Glutamatergic neuron (in vitro differentiated cells): ENCODE results near the gene PHB1. TPM values are rescaled to one million over a fixed set of nuclear protein-coding genes. Genes with fewer than 3 reads are reported as not detected.

Experiments
- DNase-seq: peaks from one replicate; pipeline ENCODE4 v3.0.0; 2022
- H3K27ac Mint-ChIP-seq: one replicate; pipeline ENCODE4 v1.8.0; 2020; ENCODE audit warnings: mild to moderate bottlenecking, mixed read lengths, inconsistent platforms; ENCODE audit not compliant: unreplicated experiment
- H3K27me3 Mint-ChIP-seq: one replicate; pipeline ENCODE4 v1.8.0; 2020; ENCODE audit warnings: mild to moderate bottlenecking, moderate library complexity, mixed read lengths, inconsistent platforms; ENCODE audit not compliant: unreplicated experiment
- H3K36me3 Mint-ChIP-seq: one replicate; pipeline ENCODE4 v1.8.0; 2020; ENCODE audit warnings: mild to moderate bottlenecking, mixed read lengths, inconsistent platforms; ENCODE audit not compliant: unreplicated experiment
- H3K4me1 Mint-ChIP-seq: one replicate; pipeline ENCODE4 v1.8.0; 2020; ENCODE audit warnings: mild to moderate bottlenecking, low read depth, mixed read lengths, inconsistent platforms; ENCODE audit not compliant: unreplicated experiment
- H3K4me3 Mint-ChIP-seq: one replicate; pipeline ENCODE4 v1.8.0; 2020; ENCODE audit warnings: mild to moderate bottlenecking, mixed read lengths, inconsistent platforms; ENCODE audit not compliant: unreplicated experiment
- H3K9me3 Mint-ChIP-seq: one replicate; pipeline ENCODE4 v1.8.0; 2020; ENCODE audit warnings: mild to moderate bottlenecking, moderate library complexity, mixed read lengths, inconsistent platforms; ENCODE audit not compliant: unreplicated experiment
- total RNA-seq: library from RNA; stranded (reverse); fragmentation: NEBNext Ultra II Directional; extraction: Animal tissue kit (Norgen Biotek cat#: 25700); gene quantifications from one replicate; pipeline ENCODE4 v1.2.1, GENCODE V29; 2021; ENCODE audit not compliant: unreplicated experiment
- TF ChIP-seq, protein P1 (sequence below): fragments of 200-600 bp; sonication (generic); IDR thresholded peaks from one replicate; pipeline ENCODE4 v1.5.0; 2021; ENCODE audit not compliant: partially characterized antibody, unreplicated experiment

PHB1 gene
- total RNA-seq, 1 donor from 2014 or later: 134 TPM

DNA sequence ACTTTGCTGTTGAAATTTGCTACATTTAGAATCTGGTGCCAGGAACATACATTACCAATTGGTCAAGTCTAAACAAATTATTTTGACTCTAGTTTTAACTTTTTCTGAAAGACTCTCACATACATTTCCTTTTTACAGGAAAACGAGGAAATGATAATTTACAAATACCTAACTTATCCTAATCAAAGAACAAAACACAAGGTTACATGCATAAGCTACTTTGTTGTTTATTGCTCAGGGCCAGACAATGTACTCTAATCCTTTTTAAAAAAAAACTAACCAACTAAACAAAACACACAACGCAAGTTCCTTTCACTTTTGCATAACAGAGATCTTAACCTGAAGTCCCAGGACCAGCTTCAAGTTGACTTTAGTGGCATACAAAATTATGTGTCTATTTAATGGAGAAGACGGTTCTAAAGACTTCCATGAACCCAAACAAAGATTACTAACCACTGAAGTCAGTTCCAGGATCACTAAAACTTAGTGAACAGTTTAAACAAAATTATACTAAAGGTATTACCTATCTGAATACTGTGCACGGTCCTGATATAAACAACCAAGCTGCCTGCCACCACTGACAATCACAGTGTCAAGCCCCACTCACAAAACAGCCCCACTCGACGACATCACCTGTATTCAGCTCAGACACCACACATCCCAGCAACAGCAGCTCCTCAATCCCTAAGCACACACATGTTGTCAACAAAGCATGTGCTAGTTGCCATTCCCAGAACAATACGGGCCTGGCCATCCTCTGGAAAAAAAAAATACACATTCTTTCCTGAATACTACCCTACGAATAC lies 54.5 kb downstream of the PHB1 start:
- H3K36me3 Mint-ChIP-seq: no peaks in the 10 kb centered on the region
- H3K27me3 Mint-ChIP-seq: peaks cover 10% of the 10 kb centered on the region
- H3K9me3 Mint-ChIP-seq: peaks cover 6% of the 10 kb centered on the region
- H3K4me1 Mint-ChIP-seq: peaks cover 11% of the 10 kb centered on the region
- H3K27ac Mint-ChIP-seq: peak overlapping the region; percentile 81
- peak overlapping the region; percentile 98 for H3K4me3 Mint-ChIP-seq
- TF ChIP-seq, protein P1, sequence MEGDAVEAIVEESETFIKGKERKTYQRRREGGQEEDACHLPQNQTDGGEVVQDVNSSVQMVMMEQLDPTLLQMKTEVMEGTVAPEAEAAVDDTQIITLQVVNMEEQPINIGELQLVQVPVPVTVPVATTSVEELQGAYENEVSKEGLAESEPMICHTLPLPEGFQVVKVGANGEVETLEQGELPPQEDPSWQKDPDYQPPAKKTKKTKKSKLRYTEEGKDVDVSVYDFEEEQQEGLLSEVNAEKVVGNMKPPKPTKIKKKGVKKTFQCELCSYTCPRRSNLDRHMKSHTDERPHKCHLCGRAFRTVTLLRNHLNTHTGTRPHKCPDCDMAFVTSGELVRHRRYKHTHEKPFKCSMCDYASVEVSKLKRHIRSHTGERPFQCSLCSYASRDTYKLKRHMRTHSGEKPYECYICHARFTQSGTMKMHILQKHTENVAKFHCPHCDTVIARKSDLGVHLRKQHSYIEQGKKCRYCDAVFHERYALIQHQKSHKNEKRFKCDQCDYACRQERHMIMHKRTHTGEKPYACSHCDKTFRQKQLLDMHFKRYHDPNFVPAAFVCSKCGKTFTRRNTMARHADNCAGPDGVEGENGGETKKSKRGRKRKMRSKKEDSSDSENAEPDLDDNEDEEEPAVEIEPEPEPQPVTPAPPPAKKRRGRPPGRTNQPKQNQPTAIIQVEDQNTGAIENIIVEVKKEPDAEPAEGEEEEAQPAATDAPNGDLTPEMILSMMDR: no peak
- no peak for DNase-seq

- no peak overlapping the region for H3K27ac Mint-ChIP-seq
- no peak overlapping the region for H3K4me3 Mint-ChIP-seq
- no peaks in the 10 kb centered on the region for H3K36me3 Mint-ChIP-seq
- no peak for DNase-seq
- H3K9me3 Mint-ChIP-seq: peaks cover 7% of the 10 kb centered on the region
- H3K27me3 Mint-ChIP-seq: peaks cover 10% of the 10 kb centered on the region
- peaks cover 11% of the 10 kb centered on the region for H3K4me1 Mint-ChIP-seq
- TF ChIP-seq, protein P1: no peak
Observed at GRCh38 chr17:49358641-49359247, 55.9 kb downstream of the PHB1 start.

- H3K9me3 Mint-ChIP-seq: peaks cover 7% of the 10 kb centered on the region
- H3K27ac Mint-ChIP-seq: no peak overlapping the region
- H3K27me3 Mint-ChIP-seq: peaks cover 9% of the 10 kb centered on the region
- no peaks in the 10 kb centered on the region for H3K36me3 Mint-ChIP-seq
- peaks cover 11% of the 10 kb centered on the region for H3K4me1 Mint-ChIP-seq
- no peak overlapping the region for H3K4me3 Mint-ChIP-seq
- TF ChIP-seq, protein P1: no peak
- DNase-seq: no peak
Observed at GRCh38 chr17:49357516-49357915, 57.2 kb downstream of the PHB1 start.

DNA sequence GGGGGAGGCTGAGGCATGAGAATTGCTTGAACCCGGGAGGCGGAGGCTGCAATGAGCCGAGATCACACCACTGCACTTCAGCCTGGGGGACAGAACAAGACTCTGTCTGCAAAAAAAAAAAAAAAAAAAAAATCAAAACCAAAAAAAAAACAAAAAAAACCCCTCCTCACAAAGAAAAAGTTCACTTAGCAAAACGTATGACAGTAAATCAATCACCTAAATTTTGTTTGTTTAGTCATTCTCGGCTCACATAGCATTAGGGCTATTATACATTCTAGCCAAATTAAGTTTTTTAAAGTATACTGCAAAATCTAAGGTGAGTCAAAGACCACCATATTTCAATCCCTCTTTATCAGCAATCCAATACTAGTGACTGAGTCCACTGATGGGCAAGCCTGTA lies 58.4 kb downstream of the PHB1 start:
- H3K4me3 Mint-ChIP-seq: no peak overlapping the region
- peaks cover 8% of the 10 kb centered on the region for H3K27me3 Mint-ChIP-seq
- peaks cover 7% of the 10 kb centered on the region for H3K9me3 Mint-ChIP-seq
- peaks cover 11% of the 10 kb centered on the region for H3K4me1 Mint-ChIP-seq
- no peaks in the 10 kb centered on the region for H3K36me3 Mint-ChIP-seq
- no peak overlapping the region for H3K27ac Mint-ChIP-seq
- DNase-seq: no peak
- TF ChIP-seq, protein P1: no peak

Other genes with a start within 250 kb of the PHB1 start
- not detected for gene GNGT2, start 204.3 kb downstream of the PHB1 start, total RNA-seq
- gene ABI3, start 204.2 kb downstream of the PHB1 start, total RNA-seq: not detected
- gene PHOSPHO1, start 184.1 kb downstream of the PHB1 start, total RNA-seq: 0.22 TPM
- gene ZNF652, start 52.6 kb downstream of the PHB1 start, total RNA-seq: 37.4 TPM
- gene NGFR, start 80.4 kb upstream of the PHB1 start, total RNA-seq: 131 TPM
- 2.0 TPM for gene NXPH3, start 161.0 kb upstream of the PHB1 start, total RNA-seq